ENCODE measurements around the gene FITM1. TPM values are rescaled to one million over a fixed set of nuclear protein-coding genes. Genes with fewer than 3 reads are reported as not detected.

FITM1 gene
- total RNA-seq, 2 donors from 2014 or later: 1.1 TPM; not detected in 1

GRCh38 chr14:24106672-24107271 lies 23.7 kb upstream of the FITM1 start:
- Histone ChIP-seq H3K9ac (ENCODE audit: extremely low read depth, low read length, poor library complexity, severe bottlenecking) (no peak overlapping the region), H3K4me1 (ENCODE audit: control insufficient read depth, insufficient read depth, low read length) (no peaks in the 10 kb centered on the region), H3K27me3 (ENCODE audit: control insufficient read depth, insufficient read depth, low read length, poor library complexity, severe bottlenecking) (no peaks in the 10 kb centered on the region), H3K27ac (ENCODE audit: low read depth, low read length) (no peak overlapping the region), H3K36me3 (ENCODE audit: control insufficient read depth, insufficient read depth, low read length) (peaks cover 8% of the 10 kb centered on the region), H3K4me3 (ENCODE audit: low read length) (no peak overlapping the region), H3K9me3 (ENCODE audit: control insufficient read depth, low read length) (peaks cover 24% of the 10 kb centered on the region)
- H3K27me3 Mint-ChIP-seq (ENCODE audit: insufficient read depth): no peaks in the 10 kb centered on the region
- peaks cover 30% of the 10 kb centered on the region for H3K9me3 Mint-ChIP-seq
- H3K4me1 Mint-ChIP-seq: peaks cover 3% of the 10 kb centered on the region
- TF ChIP-seq CTCF (conservative IDR thresholded peaks at IDR 0.05): no peak
- H3K4me3 Mint-ChIP-seq: no peak overlapping the region
- peaks cover 34% of the 10 kb centered on the region for H3K36me3 Mint-ChIP-seq (ENCODE audit: low read depth)
- 96% methylated on average over 3 of the region's 4 CpGs; no CpG with 5 or more reads in 1 of the 2 experiments for WGBS, 2 experiments (ENCODE audit: insufficient coverage in 1 of 2, insufficient read length in 1 of 2)
- no peak for DNase-seq
- H3K27ac Mint-ChIP-seq: no peak overlapping the region

- Histone ChIP-seq H3K4me3 (ENCODE audit: low read length) (no peak overlapping the region), H3K4me1 (ENCODE audit: control insufficient read depth, insufficient read depth, low read length) (no peaks in the 10 kb centered on the region), H3K9me3 (ENCODE audit: control insufficient read depth, low read length) (peaks cover 21% of the 10 kb centered on the region), H3K36me3 (ENCODE audit: control insufficient read depth, insufficient read depth, low read length) (peaks cover 8% of the 10 kb centered on the region), H3K27me3 (ENCODE audit: control insufficient read depth, insufficient read depth, low read length, poor library complexity, severe bottlenecking) (no peaks in the 10 kb centered on the region), H3K9ac (ENCODE audit: extremely low read depth, low read length, poor library complexity, severe bottlenecking) (no peak overlapping the region), H3K27ac (ENCODE audit: low read depth, low read length) (no peak overlapping the region)
- WGBS, 2 experiments (ENCODE audit: insufficient coverage in 1 of 2, insufficient read length in 1 of 2): 46 to 52% methylated on average over 3 to 5 of the region's 5 CpGs
- no peaks in the 10 kb centered on the region for H3K27me3 Mint-ChIP-seq (ENCODE audit: insufficient read depth)
- TF ChIP-seq CTCF (conservative IDR thresholded peaks at IDR 0.05): no peak
- DNase-seq: no peak
- peaks cover 20% of the 10 kb centered on the region for H3K36me3 Mint-ChIP-seq (ENCODE audit: low read depth)
- H3K9me3 Mint-ChIP-seq: peaks cover 25% of the 10 kb centered on the region
- H3K4me3 Mint-ChIP-seq: no peak overlapping the region
- H3K27ac Mint-ChIP-seq: no peak overlapping the region
- peaks cover 3% of the 10 kb centered on the region for H3K4me1 Mint-ChIP-seq
Observed at GRCh38 chr14:24108336-24108874, 22.1 kb upstream of the FITM1 start.

- Mint-ChIP-seq H3K36me3 (ENCODE audit: low read depth) (peaks cover 7% of the 10 kb centered on the region), H3K4me1 (peaks cover 3% of the 10 kb centered on the region), H3K27ac (no peak overlapping the region), H3K4me3 (no peak overlapping the region), H3K27me3 (ENCODE audit: insufficient read depth) (no peaks in the 10 kb centered on the region), H3K9me3 (peaks cover 11% of the 10 kb centered on the region)
- no peak overlapping the region for H3K9ac ChIP-seq (ENCODE audit: extremely low read depth, low read length, poor library complexity, severe bottlenecking)
- no peak for DNase-seq
- H3K9me3 ChIP-seq (ENCODE audit: control insufficient read depth, low read length): peaks cover 5% of the 10 kb centered on the region
- H3K27ac ChIP-seq (ENCODE audit: low read depth, low read length): no peak overlapping the region
- TF ChIP-seq CTCF (conservative IDR thresholded peaks at IDR 0.05): no peak
- no peaks in the 10 kb centered on the region for H3K36me3 ChIP-seq (ENCODE audit: control insufficient read depth, insufficient read depth, low read length)
- H3K4me3 ChIP-seq (ENCODE audit: low read length): no peak overlapping the region
- 94 to 97% methylated on average over 5 to 9 of the region's 9 CpGs for WGBS, 2 experiments (ENCODE audit: insufficient coverage in 1 of 2, insufficient read length in 1 of 2)
- no peaks in the 10 kb centered on the region for H3K4me1 ChIP-seq (ENCODE audit: control insufficient read depth, insufficient read depth, low read length)
- no peaks in the 10 kb centered on the region for H3K27me3 ChIP-seq (ENCODE audit: control insufficient read depth, insufficient read depth, low read length, poor library complexity, severe bottlenecking)
Observed at GRCh38 chr14:24110060-24110459, 20.4 kb upstream of the FITM1 start.
